Fibroblast of skin of scalp (primary cell): Measurements from ENCODE around the gene SREBF2.

Source experiments
- DNase-seq: peaks from one replicate; pipeline ENCODE4 v3.0.0-alpha.2; 2013

The SREBF2 gene

GRCh38 chr22:41922940-41923594, 90.2 kb downstream of the SREBF2 start:
- DNase-seq: no peak

GRCh38 chr22:41923595-41924276, 90.8 kb downstream of the SREBF2 start:
- DNase-seq: no peak

- DNase-seq: peak; percentile 40
Measured at GRCh38 chr22:41925783-41926460, 93.0 kb downstream of the SREBF2 start.

- no peak for DNase-seq
Measured at GRCh38 chr22:41927813-41928212, 94.9 kb downstream of the SREBF2 start.

GRCh38 chr22:41928593-41929417, 95.9 kb downstream of the SREBF2 start:
- no peak for DNase-seq

- no peak for DNase-seq
Measured at GRCh38 chr22:41929418-41929810, 96.5 kb downstream of the SREBF2 start.

- DNase-seq: no peak
Measured at GRCh38 chr22:41931701-41932269, 98.9 kb downstream of the SREBF2 start.

- DNase-seq: no peak
Measured at GRCh38 chr22:41932353-41932752, 99.4 kb downstream of the SREBF2 start.

- DNase-seq: no peak
Measured at GRCh38 chr22:41933411-41934177, 100.7 kb downstream of the SREBF2 start.

- DNase-seq: no peak
Measured at GRCh38 chr22:41934284-41935014, 101.5 kb downstream of the SREBF2 start.

- DNase-seq: no peak
Measured at GRCh38 chr22:41935015-41935351, 102.1 kb downstream of the SREBF2 start.

- no peak for DNase-seq
Measured at GRCh38 chr22:41935509-41935908, 102.6 kb downstream of the SREBF2 start.

GRCh38 chr22:41936894-41937169, 103.9 kb downstream of the SREBF2 start:
- no peak for DNase-seq

- no peak for DNase-seq
Measured at GRCh38 chr22:41939981-41940831, 107.3 kb downstream of the SREBF2 start.

GRCh38 chr22:41940832-41941765, 108.2 kb downstream of the SREBF2 start:
- DNase-seq: peak; percentile 83

GRCh38 chr22:41943661-41944209, 110.8 kb downstream of the SREBF2 start:
- DNase-seq: no peak

GRCh38 chr22:41946629-41947423, 113.9 kb downstream of the SREBF2 start, which contains the start of gene CENPM:
CENPM (minus strand) TSS chr22:41947152; CDS start chr22:41947076, 76 bp downstream.
- peak; percentile 93 for DNase-seq
